Stomach smooth muscle (tissue), 2 donors: ENCODE results near the gene HSPB6.
A peak's percentile ranks its signal among the peaks of the same experiment; 100 is the strongest.

Experiments
- H3K27ac ChIP-seq: one replicate; pipeline ENCODE4 v1.7.0; 2013; ENCODE audit warnings: mild to moderate bottlenecking, low read length, inconsistent platforms
- H3K27me3 ChIP-seq, 2 donors: one replicate each; pipeline ENCODE4 v1.7.0; 2013; ENCODE audit warnings: low read length in 2 of 2; ENCODE audit not compliant: insufficient read depth in 2 of 2, control insufficient read depth in 1 of 2
- H3K36me3 ChIP-seq, 2 donors: one replicate each; pipeline ENCODE4 v1.7.0; 2013; ENCODE audit warnings: low read length in 2 of 2; ENCODE audit not compliant: control insufficient read depth in 2 of 2, insufficient read depth in 2 of 2
- H3K4me1 ChIP-seq: one replicate; pipeline ENCODE4 v1.7.0; 2013; ENCODE audit warnings: low read length; ENCODE audit not compliant: control insufficient read depth, insufficient read depth
- H3K4me3 ChIP-seq, 2 donors: one replicate each; pipeline ENCODE4 v1.7.0; 2013; ENCODE audit warnings: low read length in 2 of 2
- H3K9ac ChIP-seq, 2 donors: one replicate each; pipeline ENCODE4 v1.7.0; 2013; ENCODE audit warnings: low read length in 2 of 2, mild to moderate bottlenecking in 1 of 2
- H3K9me3 ChIP-seq, 2 donors: one replicate each; pipeline ENCODE4 v1.7.0; 2013; ENCODE audit warnings: low read length in 2 of 2; ENCODE audit not compliant: control insufficient read depth in 2 of 2
- donor health status: healthy.
- donor health status: Pancreatic carcinoma.

HSPB6 gene

DNA sequence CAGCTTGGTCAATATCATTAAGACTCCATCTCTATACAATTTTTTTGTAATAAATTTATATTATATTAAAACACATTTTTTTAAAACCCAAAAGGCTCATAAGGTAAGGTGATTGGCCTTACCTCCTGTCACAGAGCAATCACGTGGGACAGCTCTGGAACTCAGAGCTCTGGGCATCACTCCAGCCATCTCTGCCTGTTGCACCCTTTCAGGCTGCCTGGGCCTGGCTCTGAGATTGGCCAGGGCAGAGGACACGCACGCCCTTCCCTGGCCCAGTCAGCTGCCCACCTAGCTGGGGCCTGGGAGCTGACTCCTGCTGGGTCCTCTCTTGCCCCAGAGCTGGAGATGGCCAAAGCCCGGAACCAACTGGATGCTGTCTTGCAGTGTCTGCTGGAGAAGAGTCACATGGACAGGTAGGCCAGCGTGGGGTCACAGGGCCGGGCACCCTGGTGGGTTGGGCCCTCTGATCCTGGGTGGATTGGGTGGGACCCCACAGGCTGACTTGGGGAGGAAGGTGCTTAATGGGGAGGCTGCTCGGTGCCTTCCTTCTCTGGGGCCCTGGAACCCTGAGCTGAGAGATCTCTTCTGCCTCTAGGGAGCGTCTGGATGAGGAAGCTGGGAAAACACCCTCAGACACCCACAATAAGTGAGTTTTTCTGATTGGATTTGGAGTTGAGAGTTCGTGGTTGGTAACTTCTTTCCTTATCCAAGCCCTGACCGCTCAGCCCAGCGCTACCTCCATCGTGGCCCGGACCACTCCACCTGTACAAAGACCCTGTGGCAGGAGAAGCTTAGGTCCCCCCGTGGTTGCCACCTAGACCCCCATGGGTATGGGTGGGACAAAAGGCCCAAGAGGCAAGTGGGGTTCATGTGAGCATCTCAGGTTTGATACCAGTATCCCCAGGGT is 4.7 kb downstream of the HSPB6 start:
- Histone ChIP-seq H3K27ac (peak overlapping the region; percentile 100), H3K4me1 (peaks cover 51% of the 10 kb centered on the region), H3K9ac (no peak overlapping the region), H3K9me3 (no peaks in the 10 kb centered on the region), H3K27me3 (no peaks in the 10 kb centered on the region), H3K4me3 (no peak overlapping the region), H3K36me3 (peaks cover 14 to 21% of the 10 kb centered on the region in 2 donors)

DNA sequence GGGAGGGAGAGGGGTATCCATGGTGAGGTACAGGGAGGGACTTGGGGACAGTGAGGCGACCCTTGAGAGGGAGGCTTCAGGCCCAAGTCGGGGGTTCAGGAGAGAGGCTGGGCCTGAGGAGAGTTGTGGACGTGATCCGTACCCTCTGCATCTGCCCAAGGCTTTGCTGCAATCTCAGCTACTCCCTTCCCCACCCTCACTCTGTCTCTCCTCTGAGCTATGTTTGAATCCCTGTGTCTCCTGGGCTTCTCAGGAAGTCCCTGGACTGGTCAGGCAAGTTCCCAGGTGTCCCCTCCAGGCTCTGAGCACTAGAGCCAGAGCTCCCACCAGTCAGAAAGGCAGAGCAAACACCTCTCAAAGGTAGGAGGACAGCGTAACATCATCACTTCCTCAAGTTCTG is 6.7 kb downstream of the HSPB6 start:
- no peak overlapping the region for H3K4me3 ChIP-seq
- H3K9ac ChIP-seq: peak overlapping the region in 1 of 2 donors; percentile 47
- peaks cover 53% of the 10 kb centered on the region for H3K4me1 ChIP-seq
- no peaks in the 10 kb centered on the region for H3K27me3 ChIP-seq
- peak overlapping the region; percentile 46 for H3K27ac ChIP-seq
- no peaks in the 10 kb centered on the region for H3K9me3 ChIP-seq
- peaks cover 14 to 21% of the 10 kb centered on the region in 2 donors for H3K36me3 ChIP-seq

DNA sequence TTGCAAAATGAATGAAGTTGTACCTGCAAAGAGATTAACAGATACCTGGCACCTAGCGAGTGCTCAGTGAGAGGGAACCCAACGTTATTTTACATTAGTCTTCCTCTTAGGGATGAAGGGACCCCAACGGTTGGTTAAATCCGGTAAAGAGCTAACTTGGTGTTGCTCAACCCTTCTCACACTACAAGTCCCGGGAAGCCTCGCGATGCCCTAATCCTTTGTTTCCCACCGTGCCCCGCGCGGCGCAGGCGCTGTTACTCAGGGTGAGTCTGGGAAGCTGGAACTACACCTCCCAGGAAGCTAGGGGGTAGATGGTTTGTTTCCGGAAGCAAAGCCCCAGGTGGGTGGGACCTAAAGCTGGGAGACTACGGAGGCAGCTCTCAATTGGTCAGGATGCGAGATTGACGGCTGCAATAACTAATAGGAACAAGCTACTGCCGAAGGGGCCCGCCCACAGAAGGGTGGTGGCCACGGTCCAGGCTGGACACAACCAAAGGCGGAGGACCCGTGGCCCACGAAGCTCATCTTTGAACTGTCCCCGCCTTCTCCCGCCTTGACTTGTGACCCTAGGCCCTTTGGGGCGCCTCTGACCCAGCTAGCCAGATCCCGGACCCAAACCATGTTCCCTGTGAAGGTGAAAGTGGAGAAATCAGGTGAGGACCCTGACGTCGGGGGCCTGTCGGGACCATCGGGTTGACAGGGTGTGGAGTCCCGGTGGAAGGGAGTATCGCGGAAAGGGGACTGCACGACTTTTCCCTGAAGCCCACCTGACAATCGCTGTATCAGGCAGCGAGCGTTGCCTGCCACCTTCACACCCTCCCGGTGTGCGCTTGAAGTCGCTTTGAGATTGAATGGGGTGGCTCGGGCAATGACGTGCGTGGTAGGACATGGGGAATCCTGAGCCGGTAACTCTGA is 8.5 kb downstream of the HSPB6 start, which contains the start of gene LIN37:
Gene LIN37, plus strand, starts transcription at position 471 of the 915 bp plus-strand sequence. Its CDS starts 149 bp downstream, at position 620.
- Histone ChIP-seq H3K9ac (peak within 1 kb of the TSS; percentile 88 to 96), H3K27ac (peak within 1 kb of the TSS; percentile 78), H3K4me1 (peaks cover 48% of the 10 kb centered on the region), H3K9me3 (no peaks in the 10 kb centered on the region), H3K27me3 (no peaks in the 10 kb centered on the region), H3K36me3 (peaks cover 12 to 13% of the 10 kb centered on the region in 2 donors), H3K4me3 (peak within 1 kb of the TSS; percentile 90 to 99)

DNA sequence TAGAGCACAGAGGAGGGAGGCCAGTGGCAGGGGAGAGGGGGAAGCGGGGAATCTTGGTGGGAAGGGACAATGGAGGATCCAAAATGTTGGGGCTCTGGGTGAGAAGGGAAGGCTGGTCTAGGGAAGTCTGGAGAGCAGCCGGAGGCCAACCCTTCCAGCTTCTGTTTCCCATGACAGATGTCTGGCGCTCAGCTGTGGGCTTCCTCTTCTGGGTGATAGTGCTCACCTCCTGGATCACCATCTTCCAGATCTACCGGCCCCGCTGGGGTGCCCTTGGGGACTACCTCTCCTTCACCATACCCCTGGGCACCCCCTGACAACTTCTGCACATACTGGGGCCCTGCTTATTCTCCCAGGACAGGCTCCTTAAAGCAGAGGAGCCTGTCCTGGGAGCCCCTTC is 10.3 kb downstream of the HSPB6 start:
- Histone ChIP-seq H3K27ac (no peak overlapping the region), H3K36me3 (peaks cover 7 to 8% of the 10 kb centered on the region in 2 donors), H3K27me3 (no peaks in the 10 kb centered on the region), H3K4me1 (peaks cover 47% of the 10 kb centered on the region), H3K9me3 (no peaks in the 10 kb centered on the region), H3K9ac (no peak overlapping the region), H3K4me3 (peak overlapping the region; percentile 80 to 94)

DNA sequence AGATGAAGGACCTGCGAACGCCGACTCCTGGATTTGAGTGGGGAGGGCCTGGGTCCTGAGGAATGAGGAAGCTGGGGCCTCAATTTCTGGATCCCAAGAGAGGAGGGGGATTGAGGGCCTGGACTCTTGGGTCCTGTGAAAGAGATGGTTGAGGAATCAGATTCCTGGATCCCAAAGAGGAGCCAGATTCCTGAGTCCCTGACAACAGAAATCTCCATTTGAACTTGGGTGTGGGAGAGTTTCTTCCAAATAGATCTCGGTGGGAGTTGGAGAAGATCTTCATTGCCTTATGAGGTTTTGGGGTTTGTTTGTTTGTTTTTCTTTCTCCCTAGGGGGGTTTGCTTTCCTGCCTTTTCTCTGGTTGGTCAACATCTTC is 10.8 kb downstream of the HSPB6 start:
- H3K27ac ChIP-seq: peak overlapping the region; percentile 100

DNA sequence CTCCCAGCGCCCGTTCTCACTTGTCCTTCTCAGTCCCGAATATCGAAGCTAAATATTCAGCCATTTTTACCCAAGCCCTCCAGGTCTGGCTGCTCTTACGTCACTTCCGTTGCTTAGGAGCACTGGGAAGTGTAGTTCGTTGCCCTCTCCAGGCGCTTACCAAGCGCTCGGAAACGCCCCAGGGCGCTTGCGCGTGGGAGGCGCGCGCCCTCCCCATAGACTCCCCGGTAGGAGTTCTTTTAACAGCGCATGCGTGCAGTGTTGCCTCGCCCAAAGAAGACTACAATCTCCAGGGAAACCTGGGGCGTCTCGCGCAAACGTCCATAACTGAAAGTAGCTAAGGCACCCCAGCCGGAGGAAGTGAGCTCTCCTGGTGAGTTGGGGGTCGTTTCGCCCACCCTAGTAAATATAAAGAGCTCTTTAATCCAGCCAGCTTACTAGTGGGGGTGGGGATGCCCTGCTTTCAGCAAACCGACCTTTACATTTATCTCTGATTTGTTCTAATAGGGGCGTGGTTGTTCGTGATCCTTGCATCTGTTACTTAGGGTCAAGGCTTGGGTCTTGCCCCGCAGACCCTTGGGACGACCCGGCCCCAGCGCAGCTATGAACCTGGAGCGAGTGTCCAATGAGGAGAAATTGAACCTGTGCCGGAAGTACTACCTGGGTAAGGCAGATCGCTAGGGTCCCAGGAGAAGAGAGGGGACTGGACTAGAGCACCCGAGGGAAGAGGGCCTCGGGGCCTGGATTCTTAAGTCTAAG is 11.3 kb downstream of the HSPB6 start, which contains the start of the genes PSENEN and U2AF1L4:
Gene PSENEN, plus strand, starts transcription at position 324 of the 759 bp plus-strand sequence. Its CDS starts 280 bp downstream, at position 604.
Gene U2AF1L4, minus strand, starts transcription at position 91 of the 759 bp plus-strand sequence. Its CDS starts 27 bp downstream, at position 64.
- peak within 1 kb of the TSS; percentile 85 to 94 for H3K4me3 ChIP-seq
- peak within 1 kb of the TSS; percentile 97 to 99 for H3K9ac ChIP-seq
- H3K9me3 ChIP-seq: no peaks in the 10 kb centered on the region
- H3K27me3 ChIP-seq: no peaks in the 10 kb centered on the region
- peaks cover 53% of the 10 kb centered on the region for H3K4me1 ChIP-seq
- peak within 1 kb of the TSS; percentile 100 for H3K27ac ChIP-seq
- peaks cover 7 to 8% of the 10 kb centered on the region in 2 donors for H3K36me3 ChIP-seq

More for the DNA sequence above, 10.8 kb downstream of the HSPB6 start:
- Histone ChIP-seq H3K36me3 (peaks cover 7 to 8% of the 10 kb centered on the region in 2 donors), H3K4me3 (peak overlapping the region; percentile 80 to 94), H3K27me3 (no peaks in the 10 kb centered on the region), H3K9me3 (no peaks in the 10 kb centered on the region), H3K9ac (peak overlapping the region; percentile 67 to 86), H3K4me1 (peaks cover 48% of the 10 kb centered on the region)

DNA sequence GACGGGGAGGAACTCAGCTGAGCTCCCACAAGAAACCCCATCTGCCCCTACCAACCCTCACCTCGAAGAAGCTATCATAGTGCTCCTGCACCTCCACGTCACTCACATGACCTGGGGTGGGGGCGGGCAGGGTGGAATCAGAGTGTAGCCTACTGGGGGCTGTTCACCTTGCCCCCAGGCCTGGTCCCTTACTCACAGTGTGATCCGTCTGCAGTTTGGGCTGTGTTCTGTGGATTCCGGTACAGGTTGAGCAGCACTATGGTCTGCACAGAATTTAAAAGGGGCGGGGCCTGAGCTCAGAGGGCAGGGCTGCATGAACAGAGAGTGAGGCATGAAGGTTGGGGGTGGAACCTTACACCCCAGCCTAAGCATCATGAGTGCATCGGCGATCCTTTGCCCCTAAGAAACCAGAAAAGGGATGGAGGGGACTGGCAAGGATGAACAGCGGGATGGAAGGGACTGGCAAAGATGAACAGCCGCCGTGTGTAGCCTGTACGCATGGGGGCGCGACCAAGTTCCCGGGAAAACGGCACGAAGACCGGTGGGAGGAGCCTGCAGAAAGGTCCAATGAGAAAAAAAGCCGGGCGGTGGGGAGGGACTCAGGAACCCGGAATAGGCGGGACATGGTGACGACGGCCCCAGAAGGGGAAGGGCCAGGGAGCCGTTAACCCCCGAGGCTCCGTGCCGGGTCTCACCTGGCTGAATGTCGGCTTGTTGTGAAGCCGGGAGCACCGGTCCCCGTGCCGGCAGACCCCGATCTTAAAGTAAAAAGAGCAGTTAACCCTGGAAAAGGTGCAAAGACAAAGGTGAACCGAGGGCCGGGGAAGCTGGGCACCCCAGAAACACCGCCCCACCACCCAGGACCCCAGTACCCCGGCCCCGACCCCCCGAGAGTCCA is 12.2 kb downstream of the HSPB6 start:
- Histone ChIP-seq H3K27me3 (no peaks in the 10 kb centered on the region), H3K36me3 (peaks cover 6 to 8% of the 10 kb centered on the region in 2 donors), H3K9ac (peak overlapping the region; percentile 97 to 99), H3K4me1 (peaks cover 52% of the 10 kb centered on the region), H3K9me3 (no peaks in the 10 kb centered on the region), H3K4me3 (peak overlapping the region; percentile 85 to 94), H3K27ac (peak overlapping the region; percentile 100)

DNA sequence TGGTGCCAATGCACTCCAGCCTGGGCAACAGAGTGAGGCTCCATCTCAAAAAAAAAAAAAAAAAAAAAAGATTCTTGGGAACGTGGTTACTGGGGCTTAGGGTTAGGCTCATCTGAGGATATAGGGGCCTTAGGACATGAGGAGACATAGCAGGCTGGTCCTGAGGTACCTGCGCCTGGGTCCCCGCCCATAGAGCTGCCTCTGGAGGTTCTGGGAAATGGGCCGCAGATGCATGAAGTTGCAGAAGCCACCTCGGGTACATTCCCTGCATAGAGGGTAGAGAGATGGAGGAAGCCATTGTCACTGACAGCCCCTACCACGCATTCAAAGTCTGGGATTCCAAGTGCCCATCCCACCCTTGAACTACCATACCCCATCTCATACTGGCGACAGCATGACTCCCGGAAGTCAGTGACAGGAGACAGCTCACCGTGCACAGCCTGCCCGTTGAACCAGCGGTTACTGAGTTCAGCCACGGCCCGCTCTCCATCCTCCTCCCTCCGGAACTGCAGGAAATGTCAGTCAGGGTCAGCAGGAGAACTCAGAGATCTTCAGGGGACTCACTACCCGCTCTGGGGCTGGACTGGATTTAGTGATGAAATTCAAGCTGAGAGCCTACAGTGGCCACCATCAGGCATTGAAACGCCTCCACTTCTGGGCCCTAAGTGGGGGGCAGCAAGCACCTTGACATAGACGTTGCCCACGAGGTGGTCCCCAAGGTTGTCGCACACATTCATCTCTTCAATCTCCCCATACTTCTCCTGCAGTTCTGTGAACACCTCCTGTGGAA is 13.0 kb downstream of the HSPB6 start:
- peaks cover 48% of the 10 kb centered on the region for H3K4me1 ChIP-seq
- peaks cover 6 to 10% of the 10 kb centered on the region in 2 donors for H3K36me3 ChIP-seq
- peak overlapping the region in 1 of 2 donors; percentile 36 for H3K9ac ChIP-seq
- H3K4me3 ChIP-seq: peak overlapping the region; percentile 23 to 94
- no peaks in the 10 kb centered on the region for H3K9me3 ChIP-seq
- H3K27ac ChIP-seq: peak overlapping the region; percentile 100
- H3K27me3 ChIP-seq: no peaks in the 10 kb centered on the region
